ENCODE measurements around the gene F8.

Gene F8

DNA sequence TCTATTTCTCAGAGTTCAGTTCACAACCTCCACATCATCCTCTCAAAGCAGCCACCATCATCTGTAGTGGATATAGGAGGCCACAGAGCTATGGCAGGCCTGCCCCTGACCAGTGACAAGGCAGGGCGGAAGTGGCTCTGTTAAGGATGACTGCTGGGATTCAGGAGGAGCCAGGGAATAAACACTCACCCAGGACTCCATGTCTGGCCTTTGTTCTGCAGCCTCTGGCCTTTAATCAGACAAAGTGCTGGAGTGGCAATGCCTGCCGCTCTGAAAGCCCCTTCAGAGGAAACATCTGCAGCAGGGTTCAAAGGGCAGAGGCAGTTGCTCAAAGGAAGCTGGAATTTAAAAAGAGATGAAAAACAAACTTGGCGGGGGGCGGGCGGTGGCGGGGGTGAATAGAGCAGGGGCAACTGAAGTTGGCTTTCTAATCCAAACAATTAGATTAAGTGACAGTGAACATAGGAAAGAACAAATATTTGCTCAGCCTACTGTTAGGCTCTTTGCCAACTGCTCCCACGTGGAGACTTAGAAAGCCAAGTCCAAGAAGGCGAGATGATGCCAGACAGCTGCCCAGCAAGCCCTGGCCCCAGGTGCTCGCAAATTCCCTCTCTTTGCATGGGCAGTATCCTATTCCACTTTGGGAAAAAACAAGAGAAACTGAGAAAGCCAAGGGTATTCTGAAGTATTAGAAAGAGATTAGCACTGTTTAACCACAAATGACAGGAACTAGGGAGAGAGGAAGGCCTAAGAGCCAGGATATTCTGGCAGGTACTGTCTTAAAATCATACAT lies 222.8 kb downstream of the F8 start (continued):
- TF ChIP-seq ZNF155 (tag by site-specific recombination; IDR thresholded peaks at IDR 0.05) (no peak), YY1 (tag by site-specific recombination; IDR thresholded peaks at IDR 0.05) (0 out of 2 replicates have a peak, but pooled peaks have one; percentile 33), ZIC2 (tag by site-specific recombination; IDR thresholded peaks at IDR 0.05) (peak; percentile 82), ZNF776 (tag by site-specific recombination; IDR thresholded peaks at IDR 0.05; ENCODE audit: borderline replicate concordance) (no peak), ZNF600 (tag by site-specific recombination; IDR thresholded peaks at IDR 0.05) (peak; percentile 57), GLIS2 (tag by site-specific recombination; IDR thresholded peaks at IDR 0.05) (peak; percentile 40; the same call in 1 of the 2 replicates), WT1 (tag by site-specific recombination; IDR thresholded peaks at IDR 0.05) (peak; percentile 41; the same call in 1 of the 2 replicates), TCF7L2 (IDR thresholded peaks at IDR 0.05; ENCODE audit: borderline replicate concordance, low read depth, low read length) (peak; percentile 58), ZNF292 (tag by site-specific recombination; IDR thresholded peaks at IDR 0.05; ENCODE audit: borderline replicate concordance, low read depth) (no peak), ZNF76 (tag by site-specific recombination; IDR thresholded peaks at IDR 0.05; ENCODE audit: borderline replicate concordance, low read depth) (peak; percentile 44; the same call in 1 of the 2 replicates), ZFP3 (tag by site-specific recombination; IDR thresholded peaks at IDR 0.05; ENCODE audit: low read depth) (no peak), EGR2 (tag by site-specific recombination; IDR thresholded peaks at IDR 0.05; ENCODE audit: low read depth) (peak; percentile 93), ZNF701 (tag by site-specific recombination; IDR thresholded peaks at IDR 0.05) (no peak), MZF1 (tag by site-specific recombination; IDR thresholded peaks at IDR 0.05; ENCODE audit: borderline replicate concordance) (no peak), ZNF664 (tag by site-specific recombination; IDR thresholded peaks at IDR 0.05) (no peak), ZNF843 (tag by site-specific recombination; IDR thresholded peaks at IDR 0.05) (peak; percentile 79), ZBTB20 (tag by site-specific recombination; IDR thresholded peaks at IDR 0.05) (0 out of 2 replicates have a peak, but pooled peaks have one; percentile 22), ZFHX2 (tag by site-specific recombination; conservative IDR thresholded peaks at IDR 0.05) (peak; percentile 91), KLF1 (tag by site-specific recombination; IDR thresholded peaks at IDR 0.05) (0 out of 2 replicates have a peak, but pooled peaks have one; percentile 35), ZSCAN30 (tag by site-specific recombination; IDR thresholded peaks at IDR 0.05) (peak; percentile 7; the same call in 1 of the 2 replicates), ZBTB17 (tag by site-specific recombination; IDR thresholded peaks at IDR 0.05) (peak; percentile 74)
- TF ChIP-seq, protein P1, sequence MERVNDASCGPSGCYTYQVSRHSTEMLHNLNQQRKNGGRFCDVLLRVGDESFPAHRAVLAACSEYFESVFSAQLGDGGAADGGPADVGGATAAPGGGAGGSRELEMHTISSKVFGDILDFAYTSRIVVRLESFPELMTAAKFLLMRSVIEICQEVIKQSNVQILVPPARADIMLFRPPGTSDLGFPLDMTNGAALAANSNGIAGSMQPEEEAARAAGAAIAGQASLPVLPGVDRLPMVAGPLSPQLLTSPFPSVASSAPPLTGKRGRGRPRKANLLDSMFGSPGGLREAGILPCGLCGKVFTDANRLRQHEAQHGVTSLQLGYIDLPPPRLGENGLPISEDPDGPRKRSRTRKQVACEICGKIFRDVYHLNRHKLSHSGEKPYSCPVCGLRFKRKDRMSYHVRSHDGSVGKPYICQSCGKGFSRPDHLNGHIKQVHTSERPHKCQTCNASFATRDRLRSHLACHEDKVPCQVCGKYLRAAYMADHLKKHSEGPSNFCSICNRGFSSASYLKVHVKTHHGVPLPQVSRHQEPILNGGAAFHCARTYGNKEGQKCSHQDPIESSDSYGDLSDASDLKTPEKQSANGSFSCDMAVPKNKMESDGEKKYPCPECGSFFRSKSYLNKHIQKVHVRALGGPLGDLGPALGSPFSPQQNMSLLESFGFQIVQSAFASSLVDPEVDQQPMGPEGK (tag by site-specific recombination; IDR thresholded peaks at IDR 0.05), result peak; percentile 54; the same call in 1 of the 2 replicates
- TF ChIP-seq, protein P2, sequence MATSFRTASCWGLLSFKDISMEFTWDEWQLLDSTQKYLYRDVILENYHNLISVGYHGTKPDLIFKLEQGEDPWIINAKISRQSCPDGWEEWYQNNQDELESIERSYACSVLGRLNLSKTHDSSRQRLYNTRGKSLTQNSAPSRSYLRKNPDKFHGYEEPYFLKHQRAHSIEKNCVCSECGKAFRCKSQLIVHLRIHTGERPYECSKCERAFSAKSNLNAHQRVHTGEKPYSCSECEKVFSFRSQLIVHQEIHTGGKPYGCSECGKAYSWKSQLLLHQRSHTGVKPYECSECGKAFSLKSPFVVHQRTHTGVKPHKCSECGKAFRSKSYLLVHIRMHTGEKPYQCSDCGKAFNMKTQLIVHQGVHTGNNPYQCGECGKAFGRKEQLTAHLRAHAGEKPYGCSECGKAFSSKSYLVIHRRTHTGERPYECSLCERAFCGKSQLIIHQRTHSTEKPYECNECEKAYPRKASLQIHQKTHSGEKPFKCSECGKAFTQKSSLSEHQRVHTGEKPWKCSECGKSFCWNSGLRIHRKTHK (tag by site-specific recombination; IDR thresholded peaks at IDR 0.05), result no peak
- TF ChIP-seq, protein P3, sequence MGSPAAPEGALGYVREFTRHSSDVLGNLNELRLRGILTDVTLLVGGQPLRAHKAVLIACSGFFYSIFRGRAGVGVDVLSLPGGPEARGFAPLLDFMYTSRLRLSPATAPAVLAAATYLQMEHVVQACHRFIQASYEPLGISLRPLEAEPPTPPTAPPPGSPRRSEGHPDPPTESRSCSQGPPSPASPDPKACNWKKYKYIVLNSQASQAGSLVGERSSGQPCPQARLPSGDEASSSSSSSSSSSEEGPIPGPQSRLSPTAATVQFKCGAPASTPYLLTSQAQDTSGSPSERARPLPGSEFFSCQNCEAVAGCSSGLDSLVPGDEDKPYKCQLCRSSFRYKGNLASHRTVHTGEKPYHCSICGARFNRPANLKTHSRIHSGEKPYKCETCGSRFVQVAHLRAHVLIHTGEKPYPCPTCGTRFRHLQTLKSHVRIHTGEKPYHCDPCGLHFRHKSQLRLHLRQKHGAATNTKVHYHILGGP (tag by site-specific recombination; IDR thresholded peaks at IDR 0.05), result peak; percentile 69; the same call in 1 of the 2 replicates
- TF ChIP-seq, protein P4, sequence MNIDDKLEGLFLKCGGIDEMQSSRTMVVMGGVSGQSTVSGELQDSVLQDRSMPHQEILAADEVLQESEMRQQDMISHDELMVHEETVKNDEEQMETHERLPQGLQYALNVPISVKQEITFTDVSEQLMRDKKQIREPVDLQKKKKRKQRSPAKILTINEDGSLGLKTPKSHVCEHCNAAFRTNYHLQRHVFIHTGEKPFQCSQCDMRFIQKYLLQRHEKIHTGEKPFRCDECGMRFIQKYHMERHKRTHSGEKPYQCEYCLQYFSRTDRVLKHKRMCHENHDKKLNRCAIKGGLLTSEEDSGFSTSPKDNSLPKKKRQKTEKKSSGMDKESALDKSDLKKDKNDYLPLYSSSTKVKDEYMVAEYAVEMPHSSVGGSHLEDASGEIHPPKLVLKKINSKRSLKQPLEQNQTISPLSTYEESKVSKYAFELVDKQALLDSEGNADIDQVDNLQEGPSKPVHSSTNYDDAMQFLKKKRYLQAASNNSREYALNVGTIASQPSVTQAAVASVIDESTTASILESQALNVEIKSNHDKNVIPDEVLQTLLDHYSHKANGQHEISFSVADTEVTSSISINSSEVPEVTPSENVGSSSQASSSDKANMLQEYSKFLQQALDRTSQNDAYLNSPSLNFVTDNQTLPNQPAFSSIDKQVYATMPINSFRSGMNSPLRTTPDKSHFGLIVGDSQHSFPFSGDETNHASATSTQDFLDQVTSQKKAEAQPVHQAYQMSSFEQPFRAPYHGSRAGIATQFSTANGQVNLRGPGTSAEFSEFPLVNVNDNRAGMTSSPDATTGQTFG (tag by site-specific recombination; IDR thresholded peaks at IDR 0.05; ENCODE audit: borderline replicate concordance), result no peak

All from HEK293 (cell line).